Activated CD8-positive, alpha-beta memory T cell treated with anti-CD3 and anti-CD28 coated beads, Interleukin-2, amount 10 ng/mL, durations not matched to agents 7 days and 5 days (primary cell): ENCODE measurements around the gene SLTM. TPM values are rescaled to one million over a fixed set of nuclear protein-coding genes. Genes with fewer than 3 reads are reported as not detected.

Source experiments
- ATAC-seq: fragments of 150-1000 bp; cut with Tn5 transposase; one replicate; pipeline ENCODE4 v1.10.0; 2021; ENCODE audit warnings: moderate library complexity
- CTCF ChIA-PET: fragments of 350-600 bp; sonication (Branson Sonifier 250); formaldehyde crosslinking; loops from one replicate; lab custom pipeline; 2021; ENCODE audit warnings: antibody characterized with exemption; lab: Charles Lee
- DNase-seq: peaks from one replicate; pipeline ENCODE4 v3.0.0-alpha.2; 2020
- H3K27ac Mint-ChIP-seq: one replicate; pipeline ENCODE4 v1.8.0; 2021; ENCODE audit warnings: mild to moderate bottlenecking, mixed read lengths
- H3K27me3 Mint-ChIP-seq: one replicate; pipeline ENCODE4 v1.8.0; 2021; ENCODE audit warnings: mixed read lengths
- H3K36me3 Mint-ChIP-seq: one replicate; pipeline ENCODE4 v1.8.0; 2021; ENCODE audit warnings: mild to moderate bottlenecking, mixed read lengths
- H3K4me1 Mint-ChIP-seq: one replicate; pipeline ENCODE4 v1.8.0; 2021; ENCODE audit warnings: mixed read lengths
- H3K4me3 Mint-ChIP-seq: one replicate; pipeline ENCODE4 v1.8.0; 2021; ENCODE audit warnings: mild to moderate bottlenecking, moderate library complexity, mixed read lengths
- H3K9me3 Mint-ChIP-seq: one replicate; pipeline ENCODE4 v1.8.0; 2022; ENCODE audit warnings: low read depth, mixed read lengths
- total RNA-seq, 2 experiments: library from RNA; stranded (reverse); gene quantifications; one replicate each; pipeline ENCODE4 v1.2.3, GENCODE V29; 2021

The SLTM gene
- 100 to 1,000 TPM; 128 to 132 TPM for total RNA-seq

- CTCF ChIA-PET = no interaction called here
- H3K4me1 Mint-ChIP-seq = peaks cover 28% of the 10 kb centered on the region
- ATAC-seq (peak; percentile 96), DNase-seq (peak; percentile 95)
- H3K4me3 Mint-ChIP-seq = peak within 1 kb of the TSS; percentile 99
- H3K9me3 Mint-ChIP-seq = no peaks in the 10 kb centered on the region
- peaks cover 24% of the 10 kb centered on the region for H3K36me3 Mint-ChIP-seq
- no peaks in the 10 kb centered on the region for H3K27me3 Mint-ChIP-seq
- H3K27ac Mint-ChIP-seq = peak within 1 kb of the TSS; percentile 100
Measured at GRCh38 chr15:58933281-58934113, at the start of gene SLTM. Gene SLTM, minus strand, starts transcription at chr15:58933679. Its CDS starts 114 bp downstream, at chr15:58933565.

- Mint-ChIP-seq H3K27me3 (peaks cover 4% of the 10 kb centered on the region), H3K9me3 (no peaks in the 10 kb centered on the region), H3K36me3 (peaks cover 4% of the 10 kb centered on the region), H3K4me1 (peaks cover 41% of the 10 kb centered on the region), H3K27ac (no peak overlapping the region), H3K4me3 (no peak overlapping the region)
- no peak for DNase-seq
- CTCF ChIA-PET = interaction anchor here (1.8 kb wide), 1 partner anchor 546 kb away, joined by 5 read pairs; no protein-coding TSS in a partner anchor
- ATAC-seq = no peak
Measured at GRCh38 chr15:58983261-58983660, 49.8 kb upstream of the SLTM start.

- CTCF ChIA-PET = interaction anchor here (0.6 to 1.8 kb wide), 4 partner anchors 40 to 547 kb away, joined by 3 to 5 read pairs (median 3); no protein-coding TSS in a partner anchor
- DNase-seq (no peak), ATAC-seq (peak; percentile 51)
- Mint-ChIP-seq H3K27ac (peak overlapping the region; percentile 82), H3K27me3 (peaks cover 4% of the 10 kb centered on the region), H3K9me3 (no peaks in the 10 kb centered on the region), H3K4me1 (peaks cover 37% of the 10 kb centered on the region), H3K4me3 (peak overlapping the region; percentile 63), H3K36me3 (no peaks in the 10 kb centered on the region)
Measured at GRCh38 chr15:58981808-58982475, 48.5 kb upstream of the SLTM start.

- Mint-ChIP-seq H3K4me3 (no peak overlapping the region), H3K9me3 (no peaks in the 10 kb centered on the region), H3K36me3 (no peaks in the 10 kb centered on the region), H3K4me1 (peaks cover 41% of the 10 kb centered on the region), H3K27ac (peak overlapping the region; percentile 67), H3K27me3 (peaks cover 4% of the 10 kb centered on the region)
- DNase-seq (no peak), ATAC-seq (no peak)
- CTCF ChIA-PET = interaction anchor here (0.8 to 2.5 kb wide), 23 partner anchors 11 to 611 kb away, joined by 3 to 15 read pairs (median 4); partner anchors contain the start of gene CCNB2
Measured at GRCh38 chr15:58980351-58980939, 47.0 kb upstream of the SLTM start.

- Mint-ChIP-seq H3K27me3 (no peaks in the 10 kb centered on the region), H3K9me3 (no peaks in the 10 kb centered on the region), H3K4me1 (peaks cover 49% of the 10 kb centered on the region), H3K4me3 (no peak overlapping the region), H3K36me3 (no peaks in the 10 kb centered on the region), H3K27ac (no peak overlapping the region)
- CTCF ChIA-PET = interaction anchor here (1.1 to 2.3 kb wide), 4 partner anchors 9 to 551 kb away, joined by 3 to 6 read pairs (median 5); partner anchors contain the start of gene RNF111
- ATAC-seq = no peak
- DNase-seq = no peak
Measured at GRCh38 chr15:58977887-58978286, 44.4 kb upstream of the SLTM start.

- H3K27ac Mint-ChIP-seq = no peak overlapping the region
- DNase-seq (no peak), ATAC-seq (no peak)
- no peaks in the 10 kb centered on the region for H3K9me3 Mint-ChIP-seq
- no peaks in the 10 kb centered on the region for H3K4me1 Mint-ChIP-seq
- no peak overlapping the region for H3K4me3 Mint-ChIP-seq
- peaks cover 1% of the 10 kb centered on the region for H3K36me3 Mint-ChIP-seq
- CTCF ChIA-PET = interaction anchor here (2.5 kb wide), 1 partner anchor 11 kb away, joined by 12 read pairs; no protein-coding TSS in a partner anchor
- H3K27me3 Mint-ChIP-seq = peaks cover 10% of the 10 kb centered on the region
Measured at GRCh38 chr15:58967479-58967878, 34.0 kb upstream of the SLTM start.

GRCh38 chr15:58966698-58967097 is 33.2 kb upstream of the SLTM start:
- Mint-ChIP-seq H3K36me3 (peaks cover 1% of the 10 kb centered on the region), H3K4me1 (no peaks in the 10 kb centered on the region), H3K27ac (no peak overlapping the region), H3K9me3 (no peaks in the 10 kb centered on the region), H3K4me3 (no peak overlapping the region), H3K27me3 (peaks cover 8% of the 10 kb centered on the region)
- ATAC-seq (no peak), DNase-seq (no peak)
- CTCF ChIA-PET = interaction anchor here (2.5 kb wide), 1 partner anchor 10 kb away, joined by 12 read pairs; no protein-coding TSS in a partner anchor

- no peak for DNase-seq
- no peak for ATAC-seq
- Mint-ChIP-seq H3K27me3 (no peaks in the 10 kb centered on the region), H3K27ac (no peak overlapping the region), H3K4me1 (no peaks in the 10 kb centered on the region), H3K36me3 (no peaks in the 10 kb centered on the region), H3K4me3 (no peak overlapping the region), H3K9me3 (no peaks in the 10 kb centered on the region)
- CTCF ChIA-PET = interaction anchor here (1.4 kb wide), 1 partner anchor 10 kb away, joined by 3 read pairs; no protein-coding TSS in a partner anchor
Measured at GRCh38 chr15:58962662-58963565, 29.4 kb upstream of the SLTM start.

- no peak for DNase-seq
- no peak for ATAC-seq
- Mint-ChIP-seq H3K27ac (no peak overlapping the region), H3K4me3 (no peak overlapping the region), H3K27me3 (no peaks in the 10 kb centered on the region), H3K36me3 (no peaks in the 10 kb centered on the region), H3K9me3 (no peaks in the 10 kb centered on the region), H3K4me1 (peaks cover 5% of the 10 kb centered on the region)
- CTCF ChIA-PET = interaction anchor here (1.4 kb wide), 1 partner anchor 10 kb away, joined by 3 read pairs; no protein-coding TSS in a partner anchor
Measured at GRCh38 chr15:58962136-58962535, 28.7 kb upstream of the SLTM start.

- ATAC-seq (no peak), DNase-seq (no peak)
- peaks cover 6% of the 10 kb centered on the region for H3K4me1 Mint-ChIP-seq
- no peak overlapping the region for H3K27ac Mint-ChIP-seq
- no peaks in the 10 kb centered on the region for H3K9me3 Mint-ChIP-seq
- H3K27me3 Mint-ChIP-seq = no peaks in the 10 kb centered on the region
- CTCF ChIA-PET = interaction anchor here (1.0 to 2.8 kb wide), 4 partner anchors 21 to 733 kb away, joined by 3 to 15 read pairs (median 6); no protein-coding TSS in a partner anchor
- no peaks in the 10 kb centered on the region for H3K36me3 Mint-ChIP-seq
- no peak overlapping the region for H3K4me3 Mint-ChIP-seq
Measured at GRCh38 chr15:58958811-58959210, 25.3 kb upstream of the SLTM start.

GRCh38 chr15:58957101-58957973 is 23.9 kb upstream of the SLTM start:
- no peak overlapping the region for H3K4me3 Mint-ChIP-seq
- H3K9me3 Mint-ChIP-seq = no peaks in the 10 kb centered on the region
- H3K27ac Mint-ChIP-seq = no peak overlapping the region
- DNase-seq (peak; percentile 73), ATAC-seq (peak; percentile 91)
- CTCF ChIA-PET = interaction anchor here (0.7 to 2.8 kb wide), 18 partner anchors 10 to 731 kb away, joined by 3 to 15 read pairs (median 3); no protein-coding TSS in a partner anchor
- H3K27me3 Mint-ChIP-seq = no peaks in the 10 kb centered on the region
- no peaks in the 10 kb centered on the region for H3K36me3 Mint-ChIP-seq
- H3K4me1 Mint-ChIP-seq = peaks cover 15% of the 10 kb centered on the region
